Adrenal gland (tissue), 5 donors: Measurements from ENCODE around the gene CA10.

Experiments
- CTCF ChIP-seq, 6 experiments: fragments of 450-650 bp in 4 of 6; fragments of 200-600 bp in 2 of 6; sonication (generic) in 1 of 6; IDR thresholded peaks; 1 replicate in 5 of 6; 2 replicates in 1 of 6; pipeline versions ENCODE4 v1.5.1 to v1.8.0; 2016 to 2021; ENCODE audit warnings: antibody characterized with exemption in 6 of 6, mild to moderate bottlenecking in 2 of 6, moderate library complexity in 1 of 6
- POLR2A ChIP-seq, 2 donors: fragments of 450-650 bp; IDR thresholded peaks; one replicate each; pipeline ENCODE4 v1.6.1; 2017; ENCODE audit warnings: antibody characterized with exemption in 2 of 2, mild to moderate bottlenecking in 2 of 2, moderate library complexity in 1 of 2
- donor health status: DM: no; HTN: no; CAD: no.

- TF ChIP-seq CTCF (IDR thresholded peaks at IDR 0.05) (no peak), POLR2A (IDR thresholded peaks at IDR 0.05) (no peak)
Observed at GRCh38 chr17:51673070-51673469, 485.4 kb downstream of the CA10 start.
